ENCODE results near the gene CIAPIN1.

- TF ChIP-seq CTCF (IDR thresholded peaks at IDR 0.05) (no peak), POLR2AphosphoS5 (IDR thresholded peaks at IDR 0.05) (no peak), POLR2A (IDR thresholded peaks at IDR 0.05) (no peak), EP300 (IDR thresholded peaks at IDR 0.05) (no peak)
Measured at GRCh38 chr16:57427824-57428223, 19.4 kb downstream of the CIAPIN1 start.

All from suprapubic skin (tissue), 4 donors.